GM12878 (cell line): Measurements from ENCODE around the gene NEO1. TPM values are rescaled to one million over a fixed set of nuclear protein-coding genes. Genes with fewer than 3 reads are reported as not detected.

ENCODE experiments used
- ATAC-seq: fragments of 200-7000 bp; cut with Tn5 transposase; 3 replicates; pipeline ENCODE4 v1.9.1; 2020; ENCODE audit warnings: mild to moderate bottlenecking, moderate library complexity
- BruUV-seq: library from RNA; stranded (reverse); fragments of 400-500 nt; replicated peaks from 2 replicates; lab custom pipeline; 2021; lab: Mats Ljungman, UMichigan
- CTCF ChIA-PET: fragments of 300-600 bp; sonication (Branson Sonifier 250); formaldehyde crosslinking; extraction: SDS; loops from one replicate; lab custom pipeline; 2021; ENCODE audit warnings: inconsistent platforms; lab: Yijun Ruan, JAX
- POLR2A ChIA-PET: fragments of 350-600 bp; formaldehyde crosslinking; extraction: SDS; loops from one replicate; lab custom pipeline; 2021; ENCODE audit warnings: inconsistent platforms; lab: Charles Lee
- RAD21 ChIA-PET: fragments of 300-600 bp; sonication (Branson Sonifier 250); formaldehyde crosslinking; loops from one replicate; lab custom pipeline; 2023; ENCODE audit warnings: antibody characterized with exemption; ENCODE audit not compliant: unreplicated experiment; lab: Charles Lee
- SMC1A ChIA-PET: fragments of 300-600 bp; sonication (Branson Sonifier 250); formaldehyde crosslinking; loops from one replicate; lab custom pipeline; 2023; ENCODE audit not compliant: unreplicated experiment, uncharacterized antibody; lab: Charles Lee
- DNase-seq: peaks from one replicate; pipeline ENCODE4 v3.0.0-alpha.2; 2011; ENCODE audit warnings: low read depth, low spot score
- FAIRE-seq: peaks from 3 replicates; lab custom pipeline; 2011; peaks lifted over from hg19 to GRCh38; lab: Jason Lieb, UNC
- H2AFZ ChIP-seq: 2 replicates; pipeline ENCODE4 v1.6.0; 2011; ENCODE audit warnings: low read depth, low read length, control low read depth; ENCODE audit not compliant: control insufficient read depth
- H3K27ac ChIP-seq: 2 replicates; pipeline ENCODE4 v1.5.1; 2011; ENCODE audit warnings: control low read depth; ENCODE audit not compliant: control insufficient read depth, insufficient read depth
- H3K27me3 ChIP-seq, 2 experiments: replicated peaks in 1 of 2; 2 replicates each; pipeline versions ENCODE4 v1.6.0 to v1.6.1; 2011; ENCODE audit warnings: low read length in 1 of 2; ENCODE audit not compliant: control insufficient read depth in 2 of 2, insufficient read depth in 2 of 2
- H3K36me3 ChIP-seq, 2 experiments: 2 replicates each; pipeline ENCODE4 v1.5.1; 2011; ENCODE audit warnings: low read length in 1 of 2; ENCODE audit not compliant: control insufficient read depth in 2 of 2, insufficient read depth in 2 of 2
- H3K4me1 ChIP-seq: 2 replicates; pipeline ENCODE4 v1.6.1; 2011; ENCODE audit warnings: mild to moderate bottlenecking, low read length, moderate library complexity, mixed read lengths; ENCODE audit not compliant: control insufficient read depth, insufficient read depth
- H3K4me2 ChIP-seq: 2 replicates; pipeline ENCODE4 v1.6.0; 2011; ENCODE audit warnings: control low read depth; ENCODE audit not compliant: control insufficient read depth, insufficient read depth
- H3K4me3 ChIP-seq: fragments of 200-600 bp; sonication (generic); 2 replicates; pipeline ENCODE4 v1.5.1; 2016
- H3K79me2 ChIP-seq: 2 replicates; pipeline ENCODE4 v1.6.0; 2011; ENCODE audit warnings: low read length; ENCODE audit not compliant: control insufficient read depth, insufficient read depth
- H3K9ac ChIP-seq: 2 replicates; pipeline ENCODE4 v1.8.0; 2011; ENCODE audit warnings: low read length, control low read depth, mixed read lengths; ENCODE audit not compliant: control insufficient read depth, insufficient read depth
- H3K9me3 ChIP-seq: replicated peaks from 3 replicates; pipeline ENCODE4 v1.5.1; 2011; ENCODE audit warnings: mild to moderate bottlenecking, low read length; ENCODE audit not compliant: control insufficient read depth, insufficient read depth
- H4K20me1 ChIP-seq: 2 replicates; pipeline ENCODE4 v1.6.0; 2011; ENCODE audit not compliant: control insufficient read depth, insufficient read depth
- CBX5 ChIP-seq: sonication (generic); IDR thresholded peaks from 2 replicates; pipeline ENCODE4 v1.6.1; 2016; ENCODE audit warnings: low read depth, moderate library complexity, mild to moderate bottlenecking, inconsistent platforms
- CTCF ChIP-seq, 3 experiments: IDR thresholded peaks in 2 of 3; conservative IDR thresholded peaks in 1 of 3; 2 replicates each; pipeline ENCODE4 v1.5.1; 2011; ENCODE audit warnings: low read depth in 3 of 3, low read length in 3 of 3, mild to moderate bottlenecking in 3 of 3, control low read depth in 2 of 3, moderate library complexity in 2 of 3, inconsistent platforms in 1 of 3, mixed read lengths in 1 of 3; ENCODE audit not compliant: control insufficient read depth in 2 of 3, insufficient read depth in 1 of 3; ENCODE audit errors: extremely low read depth in 1 of 3
- EGR1 ChIP-seq, 2 experiments: IDR thresholded peaks; 1 replicate in 1 of 2; 2 replicates in 1 of 2; pipeline ENCODE4 v1.6.1; 2011 to 2012; ENCODE audit warnings: low read depth in 2 of 2, low read length in 2 of 2, borderline replicate concordance in 1 of 2, mild to moderate bottlenecking in 1 of 2, moderate library complexity in 1 of 2
- ETV6 ChIP-seq, 2 experiments: fragments of 450-650 bp in 1 of 2; IDR thresholded peaks in 1 of 2; conservative IDR thresholded peaks in 1 of 2; 2 replicates each; pipeline ENCODE4 v1.6.1; 2014; ENCODE audit warnings: antibody characterized with exemption in 1 of 2, borderline replicate concordance in 1 of 2, low read depth in 1 of 2, mild to moderate bottlenecking in 1 of 2, moderate library complexity in 1 of 2
- NR2C2 ChIP-seq: IDR thresholded peaks from 2 replicates; pipeline ENCODE4 v1.6.1; 2011; ENCODE audit warnings: borderline replicate concordance, low read depth; ENCODE audit not compliant: control insufficient read depth, insufficient read length
- PAX8 ChIP-seq: fragments of 450-650 bp; IDR thresholded peaks from 2 replicates; pipeline ENCODE4 v1.6.1; 2017; ENCODE audit warnings: mild to moderate bottlenecking, moderate library complexity
- POLR2AphosphoS5 ChIP-seq: IDR thresholded peaks from 2 replicates; pipeline ENCODE4 v1.6.1; 2011; ENCODE audit warnings: mild to moderate bottlenecking, low read length, inconsistent platforms
- RAD21 ChIP-seq: IDR thresholded peaks from 2 replicates; pipeline ENCODE4 v1.6.1; 2011; ENCODE audit warnings: mild to moderate bottlenecking, low read depth, low read length, moderate library complexity; ENCODE audit not compliant: insufficient read depth
- RCOR1 ChIP-seq: conservative IDR thresholded peaks from 2 replicates; pipeline ENCODE4 v1.6.1; 2012; ENCODE audit warnings: low read depth, low read length, improper control_type of control experiment
- SMC3 ChIP-seq: IDR thresholded peaks from 2 replicates; pipeline ENCODE4 v1.6.1; 2011; ENCODE audit warnings: low read length, improper control_type of control experiment, borderline replicate concordance
- SPI1 ChIP-seq: IDR thresholded peaks from 2 replicates; pipeline ENCODE4 v1.6.1; 2011; ENCODE audit warnings: low read depth, mild to moderate bottlenecking, low read length, moderate library complexity, borderline replicate concordance; ENCODE audit not compliant: insufficient read depth
- SRF ChIP-seq, 2 experiments: IDR thresholded peaks; 2 replicates each; pipeline ENCODE4 v1.6.1; 2011; ENCODE audit warnings: low read depth in 2 of 2, low read length in 2 of 2, mild to moderate bottlenecking in 1 of 2, moderate library complexity in 1 of 2
- STAT3 ChIP-seq: IDR thresholded peaks from 2 replicates; pipeline ENCODE4 v1.6.1; 2011; ENCODE audit warnings: low read depth, low read length, improper control_type of control experiment
- ZNF274 ChIP-seq: IDR thresholded peaks from one replicate; pipeline ENCODE4 v1.8.0; 2011; ENCODE audit not compliant: insufficient read length, insufficient read depth
- WGBS: methylation state at CpG from one replicate; pipeline ENCODE4 v1.1.6; 2016; ENCODE audit warnings: low lambda C conversion rate; ENCODE audit not compliant: insufficient replicate concordance, insufficient coverage; ENCODE audit errors: missing lambda C conversion rate; 5-methylcytosine and 5-hydroxymethylcytosine counted together
- in situ Hi-C: fragments of 300-500 bp; cut with MboI; formaldehyde crosslinking; loops from 9 replicates; pipeline ENCODE4 v1.14.3; 2018; ENCODE audit warnings: mixed read lengths
- intact Hi-C: fragments of 100-400 bp; cut with micrococcal nuclease; formaldehyde crosslinking; loops from one replicate; pipeline ENCODE4 v1.14.2; 2022; ENCODE audit not compliant: unreplicated experiment
- polyA plus RNA-seq, 11 experiments: library from polyadenylated mRNA; depleted of rRNA in 4 of 11; unstranded in 6 of 11; stranded (reverse) in 5 of 11; fragments of >200 nt; fragmentation: Nextera tagmentation in 4 of 11; fragmentation: Illumina TruSeq in 1 of 11; extraction: Ambion mirVana in 4 of 11; extraction: Trizol in 1 of 11; gene quantifications; 1 replicate in 1 of 11; 2 replicates in 10 of 11; pipeline versions ENCODE4 v1.2.1 to v1.2.3, GENCODE V29; 2011 to 2016; ENCODE audit warnings: inconsistent platforms in 2 of 11, missing spikeins in 2 of 11, low read depth in 1 of 11
- total RNA-seq, 4 experiments: library from RNA; depleted of rRNA in 3 of 4; stranded (reverse); fragments of >200 nt in 3 of 4; fragmentation: Illumina TruSeq in 1 of 4; extraction: Trizol in 1 of 4; gene quantifications; 2 replicates each; pipeline versions ENCODE4 v1.2.1 to v1.2.3, GENCODE V29; 2013 to 2021
- TF ChIP-seq, protein P1 (sequence below): fragments of 150-350 bp; IDR thresholded peaks from 2 replicates; pipeline ENCODE4 v1.6.1; 2014; ENCODE audit warnings: mild to moderate bottlenecking, low read depth, low read length
- TF ChIP-seq, protein P2 (sequence below): fragments of 450-650 bp; IDR thresholded peaks from 2 replicates; pipeline ENCODE4 v1.6.1; 2017; ENCODE audit warnings: low read depth, mild to moderate bottlenecking, moderate library complexity

Gene NEO1
- total and polyA plus RNA-seq, 10 of the 15 experiments (the other 5 are each of a cell fraction or from before 2014, with no cell fraction given), result 0.03 to 2.0 (median 0.32) TPM

GRCh38 chr15:73305331-73306211 lies 253.3 kb downstream of the NEO1 start:
- FAIRE-seq, result peak; percentile 64
- 45% methylated on average over 12 of the region's 12 CpGs for WGBS
- POLR2A ChIA-PET, result no interaction called here

More at GRCh38 chr15:73305331-73306211, 253.3 kb downstream of the NEO1 start:
- no peaks in the 10 kb centered on the region for H3K79me2 ChIP-seq
- no peaks in the 10 kb centered on the region for H3K9me3 ChIP-seq
- ChIA-PET SMC1A (interaction anchor here (0.7 to 1.4 kb wide), 3 partner anchors 57 to 415 kb away, joined by 3 read pairs; no protein-coding TSS in a partner anchor), CTCF (interaction anchor here (0.6 to 1.9 kb wide), 6 partner anchors 28 to 396 kb away, joined by 3 to 8 read pairs (median 3); no protein-coding TSS in a partner anchor), RAD21 (no interaction called here)
- H3K27ac ChIP-seq, result no peak overlapping the region
- no peaks in the 10 kb centered on the region for H4K20me1 ChIP-seq
- H2AFZ ChIP-seq, result no peak overlapping the region
- BruUV-seq, result no TSS peak
- H3K27me3 ChIP-seq, result no peaks in the 10 kb centered on the region
- H3K4me3 ChIP-seq, result no peak overlapping the region
- in situ Hi-C loops (loop anchor here (10.0 kb wide), 1 partner anchor 389 kb away; no protein-coding TSS in a partner anchor), intact Hi-C loops (loop anchor here (2.0 to 5.0 kb wide), 3 partner anchors 252 to 395 kb away; no protein-coding TSS in a partner anchor)
- ATAC-seq, result peak; percentile 87
- no peaks in the 10 kb centered on the region for H3K36me3 ChIP-seq
- H3K4me1 ChIP-seq, result no peaks in the 10 kb centered on the region
- no peak for TF ChIP-seq ZNF274
- no peak for TF ChIP-seq STAT3
- no peak for TF ChIP-seq PAX8
- TF ChIP-seq CBX5, result no peak
- peak; percentile 48 to 68 (median 67); a peak in 5 of 6 replicates for TF ChIP-seq CTCF (IDR thresholded peaks at IDR 0.05 in 2 of 3, conservative IDR thresholded peaks at IDR 0.05 in 1 of 3; ENCODE audit: control insufficient read depth in 2 of 3, extremely low read depth in 1 of 3, insufficient read depth in 1 of 3, low read depth in 3 of 3, low read length in 3 of 3)
- no peak for TF ChIP-seq SPI1
- no peak for TF ChIP-seq SRF (IDR thresholded peaks at IDR 0.05; ENCODE audit: low read depth in 2 of 2, low read length in 2 of 2)
- no peak for TF ChIP-seq ETV6 (conservative IDR thresholded peaks at IDR 0.05 in 1 of 2, IDR thresholded peaks at IDR 0.05 in 1 of 2; ENCODE audit: borderline replicate concordance in 1 of 2, low read depth in 1 of 2)
- TF ChIP-seq POLR2AphosphoS5, result no peak
- no peak for TF ChIP-seq EGR1 (IDR thresholded peaks at IDR 0.05; ENCODE audit: borderline replicate concordance in 1 of 2, low read depth in 2 of 2, low read length in 2 of 2)
- peak; percentile 68 for TF ChIP-seq RAD21
- TF ChIP-seq, protein P1, sequence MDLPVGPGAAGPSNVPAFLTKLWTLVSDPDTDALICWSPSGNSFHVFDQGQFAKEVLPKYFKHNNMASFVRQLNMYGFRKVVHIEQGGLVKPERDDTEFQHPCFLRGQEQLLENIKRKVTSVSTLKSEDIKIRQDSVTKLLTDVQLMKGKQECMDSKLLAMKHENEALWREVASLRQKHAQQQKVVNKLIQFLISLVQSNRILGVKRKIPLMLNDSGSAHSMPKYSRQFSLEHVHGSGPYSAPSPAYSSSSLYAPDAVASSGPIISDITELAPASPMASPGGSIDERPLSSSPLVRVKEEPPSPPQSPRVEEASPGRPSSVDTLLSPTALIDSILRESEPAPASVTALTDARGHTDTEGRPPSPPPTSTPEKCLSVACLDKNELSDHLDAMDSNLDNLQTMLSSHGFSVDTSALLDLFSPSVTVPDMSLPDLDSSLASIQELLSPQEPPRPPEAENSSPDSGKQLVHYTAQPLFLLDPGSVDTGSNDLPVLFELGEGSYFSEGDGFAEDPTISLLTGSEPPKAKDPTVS, result no peak
- TF ChIP-seq RCOR1, result no peak
- TF ChIP-seq NR2C2, result no peak
- peak; percentile 31; the same call in 1 of the 2 replicates for TF ChIP-seq SMC3
- TF ChIP-seq, protein P2, sequence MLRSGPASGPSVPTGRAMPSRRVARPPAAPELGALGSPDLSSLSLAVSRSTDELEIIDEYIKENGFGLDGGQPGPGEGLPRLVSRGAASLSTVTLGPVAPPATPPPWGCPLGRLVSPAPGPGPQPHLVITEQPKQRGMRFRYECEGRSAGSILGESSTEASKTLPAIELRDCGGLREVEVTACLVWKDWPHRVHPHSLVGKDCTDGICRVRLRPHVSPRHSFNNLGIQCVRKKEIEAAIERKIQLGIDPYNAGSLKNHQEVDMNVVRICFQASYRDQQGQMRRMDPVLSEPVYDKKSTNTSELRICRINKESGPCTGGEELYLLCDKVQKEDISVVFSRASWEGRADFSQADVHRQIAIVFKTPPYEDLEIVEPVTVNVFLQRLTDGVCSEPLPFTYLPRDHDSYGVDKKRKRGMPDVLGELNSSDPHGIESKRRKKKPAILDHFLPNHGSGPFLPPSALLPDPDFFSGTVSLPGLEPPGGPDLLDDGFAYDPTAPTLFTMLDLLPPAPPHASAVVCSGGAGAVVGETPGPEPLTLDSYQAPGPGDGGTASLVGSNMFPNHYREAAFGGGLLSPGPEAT, result no peak
- TF ChIP-seq, all 136 proteins: peak for 3
- H3K9ac ChIP-seq, result no peak overlapping the region
- no peak for DNase-seq
- H3K4me2 ChIP-seq, result no peak overlapping the region
